ENCODE measurements around the gene PACSIN1.

PACSIN1 gene

DNA sequence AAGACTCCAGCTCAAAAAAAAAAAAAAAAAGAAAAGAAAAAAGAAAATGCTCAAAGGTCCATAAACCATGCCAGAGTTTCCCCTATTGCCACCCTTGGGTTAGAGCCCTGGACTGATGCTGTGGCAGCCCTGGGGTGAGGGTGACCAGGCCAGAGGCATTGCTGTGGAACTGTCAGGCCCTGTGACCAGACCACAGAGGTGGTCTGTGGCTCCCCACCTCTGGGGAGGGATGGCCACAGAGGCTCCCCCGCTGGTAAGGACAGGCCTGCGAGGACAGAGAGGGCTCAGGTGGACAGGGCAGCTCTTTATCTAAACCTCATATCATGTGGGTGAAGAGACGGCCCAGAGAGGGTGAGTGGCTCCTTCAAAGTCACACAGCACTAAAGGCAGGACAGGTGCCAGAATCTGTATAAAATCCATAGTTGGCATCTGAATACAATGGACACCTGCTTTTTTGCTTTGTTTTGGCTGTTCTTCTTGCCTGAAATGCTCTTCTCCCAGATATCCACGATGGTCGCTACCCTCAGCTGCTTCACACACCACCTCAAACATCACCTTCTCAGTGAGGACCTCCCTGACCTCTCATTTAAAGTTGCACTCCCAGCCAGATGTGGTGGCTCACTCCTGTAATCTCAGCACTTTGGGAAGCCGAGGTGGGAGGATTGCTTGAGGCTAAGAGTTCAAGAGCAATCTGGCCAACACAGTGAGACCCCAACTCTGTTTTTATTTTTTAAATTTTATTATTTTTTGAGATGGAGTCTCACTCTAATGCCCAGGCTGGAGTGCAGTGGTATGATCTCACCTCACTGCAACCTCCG is 112.8 kb downstream of the PACSIN1 start:
- no peak for DNase-seq (ENCODE audit: low read depth in 4 of 4, low spot score in 1 of 4)

DNA sequence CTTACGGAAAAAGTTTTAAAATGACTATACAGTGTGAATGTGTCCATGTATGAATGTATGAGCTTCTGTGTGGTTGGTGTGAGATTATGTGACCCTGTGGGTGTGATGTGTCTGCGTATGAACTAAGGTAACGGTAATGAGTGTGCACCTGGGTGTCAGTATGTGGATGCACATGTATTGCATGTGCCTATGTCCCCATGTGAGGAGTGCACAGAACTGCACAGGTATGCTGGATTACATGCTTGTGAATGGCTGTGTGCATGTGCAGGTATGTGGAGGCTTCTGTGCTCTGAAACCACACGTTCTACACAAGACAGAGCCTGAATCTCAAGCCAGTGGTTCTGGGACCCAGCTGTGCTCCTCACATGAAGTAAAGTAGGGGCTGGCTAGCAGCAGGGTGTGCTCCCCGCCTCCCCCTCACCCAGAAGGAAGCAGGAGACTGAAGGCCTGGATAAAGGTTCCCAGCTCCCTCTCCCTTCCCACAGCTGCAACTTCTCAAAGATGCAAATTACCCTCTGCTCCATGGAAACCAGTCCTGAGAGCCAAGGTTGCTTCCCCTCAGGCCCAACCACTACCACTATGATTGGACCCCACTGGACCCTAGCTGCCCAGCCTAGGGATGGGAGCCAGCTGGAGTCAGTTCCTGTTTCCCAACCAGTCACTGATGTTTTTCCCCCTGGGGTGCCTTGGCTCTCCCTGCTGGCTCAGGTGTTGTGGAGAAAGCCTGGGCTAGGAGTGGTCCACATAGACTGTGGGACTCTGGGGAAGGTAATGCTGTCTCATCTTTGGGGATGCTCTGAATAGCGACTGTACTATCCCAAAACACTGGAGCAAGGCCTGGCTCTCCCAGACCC is 115.1 kb downstream of the PACSIN1 start:
- DNase-seq (ENCODE audit: low read depth in 4 of 4, low spot score in 1 of 4) = no peak

DNA sequence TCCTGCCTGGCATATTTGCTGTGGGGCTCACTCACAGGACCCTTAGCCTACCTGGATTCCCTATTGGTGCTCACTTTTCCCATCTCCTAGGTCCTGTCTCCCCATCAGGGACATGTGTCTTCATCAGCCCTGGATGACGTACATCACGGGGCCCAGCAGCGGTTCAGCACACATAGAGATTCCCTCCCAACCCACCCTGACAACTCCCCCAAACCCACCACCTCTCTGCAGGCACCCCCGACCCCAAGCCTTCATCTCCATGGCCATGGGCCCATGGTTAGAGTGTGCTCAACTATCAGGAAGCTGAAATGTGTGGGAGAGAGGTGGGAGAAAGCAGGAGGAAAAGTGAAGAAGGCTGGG is 115.7 kb downstream of the PACSIN1 start:
- no peak for DNase-seq (ENCODE audit: low read depth in 4 of 4, low spot score in 1 of 4)

DNA sequence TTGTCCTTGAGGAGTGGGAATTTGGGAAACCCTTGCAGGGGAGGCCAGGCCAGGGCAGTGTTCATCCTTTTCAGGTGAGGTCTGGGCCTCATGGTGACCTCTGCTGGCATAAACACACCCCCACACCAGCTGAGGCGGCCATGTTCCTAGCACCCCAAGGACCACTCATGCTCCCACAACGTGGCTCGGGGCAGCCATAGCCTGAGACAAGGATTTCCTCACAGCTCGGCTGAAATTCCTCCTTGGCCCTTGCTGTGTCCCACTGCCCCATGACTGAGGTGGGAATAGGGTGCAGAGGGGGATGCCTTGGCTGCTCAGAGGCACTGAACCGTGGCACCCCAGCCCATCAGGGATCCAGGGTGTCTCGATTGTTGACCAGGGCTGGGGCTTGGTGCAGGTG is 117.6 kb downstream of the PACSIN1 start:
- no peak for DNase-seq (ENCODE audit: low read depth in 4 of 4, low spot score in 1 of 4)

DNA sequence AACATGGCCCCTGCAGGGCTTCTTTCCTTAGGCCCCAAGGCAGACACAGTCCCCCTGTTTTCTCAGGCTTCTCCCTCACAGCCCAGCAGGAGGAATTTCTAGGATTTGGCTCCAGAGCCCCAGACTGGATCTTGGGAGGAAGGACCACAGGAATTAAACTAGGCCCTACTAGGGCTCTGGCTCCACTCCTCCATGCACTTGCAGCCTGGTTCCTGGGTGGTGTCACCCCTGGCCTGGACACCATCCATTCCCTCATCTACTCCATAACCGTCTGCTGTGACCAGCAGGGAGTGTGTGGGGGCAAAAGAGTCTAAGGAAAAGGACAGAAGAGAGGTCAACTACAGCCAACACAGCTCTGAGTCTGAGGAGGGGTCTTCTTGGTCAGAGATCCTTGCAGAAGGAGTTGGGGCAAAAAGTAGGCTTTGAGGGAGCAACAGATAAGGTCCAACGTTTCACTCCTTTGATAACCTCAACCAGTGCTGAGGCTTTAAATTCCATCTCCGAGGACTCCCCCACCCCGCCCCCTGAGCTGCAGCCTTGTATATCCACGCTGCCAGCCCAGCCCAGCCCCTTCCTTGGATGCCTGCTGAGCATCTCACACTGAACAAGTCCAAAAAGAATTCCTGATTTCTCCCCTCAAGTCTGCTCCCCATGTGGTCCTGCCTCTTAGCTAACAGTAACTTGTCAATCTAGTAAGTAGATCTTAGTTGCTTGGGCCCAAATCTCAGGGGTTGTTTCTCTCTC is 118.2 kb downstream of the PACSIN1 start:
- no peak for DNase-seq (ENCODE audit: low read depth in 4 of 4, low spot score in 1 of 4)

DNA sequence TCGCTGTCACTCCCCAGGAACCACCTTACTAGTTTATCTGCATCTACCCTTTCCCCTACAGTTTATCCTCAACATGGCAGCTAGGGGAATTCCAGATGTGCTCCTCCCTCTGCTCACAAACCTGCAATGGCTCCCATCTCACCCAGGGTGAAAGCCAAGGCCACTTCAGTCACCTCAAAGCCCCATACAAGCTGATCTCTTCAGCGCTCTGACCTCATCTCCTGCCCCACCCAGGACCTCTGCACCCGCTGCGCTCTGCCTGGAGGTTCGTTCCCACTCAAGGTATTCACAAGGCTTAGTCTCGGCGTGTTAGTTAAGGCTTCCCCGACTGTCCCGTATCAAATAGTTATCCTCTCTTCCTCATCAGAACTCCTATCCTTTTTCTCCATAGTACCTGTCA is 118.8 kb downstream of the PACSIN1 start:
- DNase-seq (ENCODE audit: low read depth in 4 of 4, low spot score in 1 of 4) = no peak

Measured in stimulated activated CD4-positive, alpha-beta T cell treated with anti-CD3 and anti-CD28 coated beads, Interleukin-1b, Interleukin-23, amount 100 ng/mL, for 24 hours (primary cell).